Measurements from ENCODE around the gene TNS3.

DNA sequence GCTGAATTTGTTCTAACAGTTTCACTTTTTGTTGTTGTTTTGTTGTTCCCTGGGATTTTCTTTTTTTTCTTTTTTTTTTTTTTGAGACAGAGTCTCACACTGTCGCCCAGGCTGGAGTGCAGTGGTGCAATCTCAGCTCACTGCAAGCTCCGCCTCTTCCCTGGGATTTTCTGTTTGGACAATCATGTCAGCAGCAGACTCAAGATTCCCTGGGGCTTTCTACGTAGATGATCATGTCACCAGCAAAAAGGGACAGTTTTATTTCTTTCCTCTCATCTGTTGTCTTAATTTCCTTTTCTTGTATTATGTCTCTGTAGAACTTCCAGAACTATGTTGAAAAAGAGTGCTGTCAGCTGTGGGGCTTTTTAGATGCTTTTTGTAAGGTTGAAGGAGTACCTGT, 241.4 kb downstream of the TNS3 start:
- TF ChIP-seq POLR2AphosphoS5 (IDR thresholded peaks at IDR 0.05; ENCODE audit: low read depth, low read length) (no peak), TCF7L2 (IDR thresholded peaks at IDR 0.05; ENCODE audit: low read depth, low read length) (no peak)
- TF ChIP-seq, protein P1, sequence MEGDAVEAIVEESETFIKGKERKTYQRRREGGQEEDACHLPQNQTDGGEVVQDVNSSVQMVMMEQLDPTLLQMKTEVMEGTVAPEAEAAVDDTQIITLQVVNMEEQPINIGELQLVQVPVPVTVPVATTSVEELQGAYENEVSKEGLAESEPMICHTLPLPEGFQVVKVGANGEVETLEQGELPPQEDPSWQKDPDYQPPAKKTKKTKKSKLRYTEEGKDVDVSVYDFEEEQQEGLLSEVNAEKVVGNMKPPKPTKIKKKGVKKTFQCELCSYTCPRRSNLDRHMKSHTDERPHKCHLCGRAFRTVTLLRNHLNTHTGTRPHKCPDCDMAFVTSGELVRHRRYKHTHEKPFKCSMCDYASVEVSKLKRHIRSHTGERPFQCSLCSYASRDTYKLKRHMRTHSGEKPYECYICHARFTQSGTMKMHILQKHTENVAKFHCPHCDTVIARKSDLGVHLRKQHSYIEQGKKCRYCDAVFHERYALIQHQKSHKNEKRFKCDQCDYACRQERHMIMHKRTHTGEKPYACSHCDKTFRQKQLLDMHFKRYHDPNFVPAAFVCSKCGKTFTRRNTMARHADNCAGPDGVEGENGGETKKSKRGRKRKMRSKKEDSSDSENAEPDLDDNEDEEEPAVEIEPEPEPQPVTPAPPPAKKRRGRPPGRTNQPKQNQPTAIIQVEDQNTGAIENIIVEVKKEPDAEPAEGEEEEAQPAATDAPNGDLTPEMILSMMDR (IDR thresholded peaks at IDR 0.05) = no peak
- TF ChIP-seq, protein P2, sequence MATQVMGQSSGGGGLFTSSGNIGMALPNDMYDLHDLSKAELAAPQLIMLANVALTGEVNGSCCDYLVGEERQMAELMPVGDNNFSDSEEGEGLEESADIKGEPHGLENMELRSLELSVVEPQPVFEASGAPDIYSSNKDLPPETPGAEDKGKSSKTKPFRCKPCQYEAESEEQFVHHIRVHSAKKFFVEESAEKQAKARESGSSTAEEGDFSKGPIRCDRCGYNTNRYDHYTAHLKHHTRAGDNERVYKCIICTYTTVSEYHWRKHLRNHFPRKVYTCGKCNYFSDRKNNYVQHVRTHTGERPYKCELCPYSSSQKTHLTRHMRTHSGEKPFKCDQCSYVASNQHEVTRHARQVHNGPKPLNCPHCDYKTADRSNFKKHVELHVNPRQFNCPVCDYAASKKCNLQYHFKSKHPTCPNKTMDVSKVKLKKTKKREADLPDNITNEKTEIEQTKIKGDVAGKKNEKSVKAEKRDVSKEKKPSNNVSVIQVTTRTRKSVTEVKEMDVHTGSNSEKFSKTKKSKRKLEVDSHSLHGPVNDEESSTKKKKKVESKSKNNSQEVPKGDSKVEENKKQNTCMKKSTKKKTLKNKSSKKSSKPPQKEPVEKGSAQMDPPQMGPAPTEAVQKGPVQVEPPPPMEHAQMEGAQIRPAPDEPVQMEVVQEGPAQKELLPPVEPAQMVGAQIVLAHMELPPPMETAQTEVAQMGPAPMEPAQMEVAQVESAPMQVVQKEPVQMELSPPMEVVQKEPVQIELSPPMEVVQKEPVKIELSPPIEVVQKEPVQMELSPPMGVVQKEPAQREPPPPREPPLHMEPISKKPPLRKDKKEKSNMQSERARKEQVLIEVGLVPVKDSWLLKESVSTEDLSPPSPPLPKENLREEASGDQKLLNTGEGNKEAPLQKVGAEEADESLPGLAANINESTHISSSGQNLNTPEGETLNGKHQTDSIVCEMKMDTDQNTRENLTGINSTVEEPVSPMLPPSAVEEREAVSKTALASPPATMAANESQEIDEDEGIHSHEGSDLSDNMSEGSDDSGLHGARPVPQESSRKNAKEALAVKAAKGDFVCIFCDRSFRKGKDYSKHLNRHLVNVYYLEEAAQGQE (IDR thresholded peaks at IDR 0.05; ENCODE audit: insufficient read depth in 1 of 2, low read depth in 2 of 2, low read length in 1 of 2) = no peak
